NCI-H1092 (cell line): ENCODE results near the gene NSMCE4A.
"Not testable (repeated sequence)": the region's sequence is repeated elsewhere in the genome, so short reads cannot be mapped to it uniquely, and the experiment has no call there.

ENCODE experiments used
- DNase-seq: peaks from one replicate; lab custom pipeline; 2025; lab: John Stamatoyannopoulos, UW

Gene NSMCE4A

GRCh38 chr10:121988361-121989324, 13.6 kb upstream of the NSMCE4A start, which contains the start of gene TACC2:
TSS of gene TACC2 (plus strand) at chr10:121989163. CDS start at chr10:122021982, 32,819 bp downstream.
- DNase-seq: no peak

- DNase-seq: no peak
Observed at GRCh38 chr10:121984463-121984862, 9.4 kb upstream of the NSMCE4A start.

- DNase-seq: no peak
Observed at GRCh38 chr10:121983852-121984251, 8.8 kb upstream of the NSMCE4A start.

- DNase-seq: no peak
Observed at GRCh38 chr10:121981346-121981745, 6.3 kb upstream of the NSMCE4A start.

- no peak for DNase-seq
Observed at GRCh38 chr10:121978511-121978910, 3.5 kb upstream of the NSMCE4A start.

- DNase-seq: no peak
Observed at GRCh38 chr10:121976607-121977006, 1.6 kb upstream of the NSMCE4A start.

- no peak for DNase-seq
Observed at GRCh38 chr10:121975295-121976086, 474 bp upstream of the NSMCE4A start.

GRCh38 chr10:121974019-121974534, 940 bp downstream of the NSMCE4A start:
- DNase-seq: no peak

GRCh38 chr10:121969086-121969485, 5.9 kb downstream of the NSMCE4A start:
- DNase-seq: not testable (repeated sequence)

- DNase-seq: no peak
Observed at GRCh38 chr10:121965996-121966395, 9.0 kb downstream of the NSMCE4A start.

GRCh38 chr10:121961456-121961855, 13.6 kb downstream of the NSMCE4A start:
- DNase-seq: no peak

GRCh38 chr10:121959671-121960070, 15.3 kb downstream of the NSMCE4A start:
- no peak for DNase-seq

- no peak for DNase-seq
Observed at GRCh38 chr10:121956111-121957061, 18.6 kb downstream of the NSMCE4A start.

GRCh38 chr10:121952226-121952625, 22.8 kb downstream of the NSMCE4A start:
- DNase-seq: no peak

- DNase-seq: no peak
Observed at GRCh38 chr10:121949451-121949850, 25.6 kb downstream of the NSMCE4A start.

- no peak for DNase-seq
Observed at GRCh38 chr10:121949049-121949448, 26.0 kb downstream of the NSMCE4A start.

GRCh38 chr10:121947343-121948330, 27.4 kb downstream of the NSMCE4A start:
- no peak for DNase-seq

- DNase-seq: no peak
Observed at GRCh38 chr10:121942749-121943416, 32.1 kb downstream of the NSMCE4A start.

GRCh38 chr10:121941532-121941931, 33.5 kb downstream of the NSMCE4A start:
- no peak for DNase-seq

- DNase-seq: no peak
Observed at GRCh38 chr10:121936295-121936694, 38.7 kb downstream of the NSMCE4A start.
